Midbrain (tissue), 1 donor: ENCODE data around the gene RPS6KA3.
"Not testable (repeated sequence)": the region's sequence is repeated elsewhere in the genome, so short reads cannot be mapped to it uniquely, and the experiment has no call there.

Experiments
- DNase-seq: peaks from one replicate; lab custom pipeline; 2025; lab: John Stamatoyannopoulos, UW

The RPS6KA3 gene

DNA sequence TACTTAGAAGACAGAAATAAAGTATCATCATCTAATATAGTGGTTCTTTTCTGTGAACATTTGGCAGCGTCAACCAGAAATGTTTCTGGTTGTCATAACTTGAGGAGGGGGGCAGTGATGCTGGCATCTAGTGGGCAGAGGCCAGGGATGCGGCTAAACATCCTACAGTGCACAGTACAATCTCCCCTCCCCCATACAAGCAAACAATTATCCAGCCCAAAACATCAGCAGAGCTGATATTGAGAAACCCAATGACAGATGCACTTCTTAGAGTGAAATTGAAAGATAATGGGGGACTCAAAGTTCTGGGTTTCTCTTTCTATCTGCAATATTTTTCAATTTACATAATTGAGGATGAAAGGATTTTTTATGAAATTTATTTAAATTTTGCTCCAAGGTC, 123.1 kb downstream of the RPS6KA3 start:
- no peak for DNase-seq

DNA sequence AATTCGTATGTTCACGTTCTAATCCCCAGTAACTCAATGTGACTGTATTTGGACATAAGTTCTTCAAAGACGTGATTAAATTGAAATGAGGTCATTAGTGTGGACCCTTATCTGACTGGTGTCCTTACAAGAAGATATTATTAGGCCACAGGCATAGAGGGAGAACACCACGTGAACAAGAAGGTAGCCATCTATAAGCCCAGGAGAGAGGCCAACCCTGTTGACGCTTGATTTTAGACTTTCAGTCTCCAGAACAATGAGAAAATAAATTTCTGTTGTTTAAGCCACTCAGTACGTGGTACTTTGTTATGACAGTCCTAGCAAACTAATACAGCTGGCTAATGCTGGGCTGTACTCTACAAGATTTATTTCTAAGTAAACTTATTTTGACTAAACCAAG, 123.6 kb downstream of the RPS6KA3 start:
- no peak for DNase-seq

- peak; percentile 99 for DNase-seq
Measured at GRCh38 chrX:20141281-20142220, 125.2 kb downstream of the RPS6KA3 start, which contains the start of gene EIF1AX. TSS of gene EIF1AX (minus strand) at chrX:20141838. CDS start at chrX:20141640, 198 bp downstream.

- no peak for DNase-seq
Measured at GRCh38 chrX:20140420-20140819, 126.3 kb downstream of the RPS6KA3 start.

DNA sequence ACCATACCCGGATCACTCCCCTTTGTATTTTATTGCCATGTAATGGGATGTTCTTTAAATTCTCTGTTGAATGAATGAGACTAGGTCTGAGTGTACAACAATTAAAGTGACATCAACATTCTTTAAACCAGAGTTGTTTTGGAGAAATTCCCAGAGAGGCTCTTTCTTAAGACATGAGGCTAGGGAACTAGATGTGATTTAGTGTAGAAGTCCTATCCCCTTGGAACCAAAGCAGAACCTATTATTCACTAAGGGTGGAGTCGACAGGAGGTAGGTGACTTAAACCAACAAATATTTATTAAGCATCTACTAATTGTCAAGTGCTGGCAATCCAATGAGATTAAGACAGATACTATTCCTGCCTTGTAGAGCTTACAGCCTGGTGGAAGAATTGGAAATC, 126.7 kb downstream of the RPS6KA3 start:
- no peak for DNase-seq

DNA sequence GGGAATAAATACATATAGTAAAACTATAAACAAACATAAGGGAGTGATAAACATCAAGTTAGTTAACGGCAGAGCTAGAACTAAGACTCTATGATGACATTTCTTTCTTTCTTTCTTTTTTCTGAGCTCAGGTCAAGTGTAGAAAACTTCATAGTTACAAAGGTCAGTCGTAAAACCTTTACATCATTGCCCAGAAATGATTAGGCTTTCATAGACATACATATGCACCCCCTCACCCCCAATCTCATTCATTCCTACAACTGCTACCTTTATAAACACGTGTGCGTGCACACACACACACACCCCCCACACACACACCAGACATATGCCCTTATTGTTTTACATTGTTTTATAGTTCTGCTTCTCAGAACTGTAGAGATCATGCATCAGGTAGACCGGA, 130.8 kb downstream of the RPS6KA3 start:
- no peak for DNase-seq

- no peak for DNase-seq
Measured at GRCh38 chrX:20132666-20133065, 134.0 kb downstream of the RPS6KA3 start.

DNA sequence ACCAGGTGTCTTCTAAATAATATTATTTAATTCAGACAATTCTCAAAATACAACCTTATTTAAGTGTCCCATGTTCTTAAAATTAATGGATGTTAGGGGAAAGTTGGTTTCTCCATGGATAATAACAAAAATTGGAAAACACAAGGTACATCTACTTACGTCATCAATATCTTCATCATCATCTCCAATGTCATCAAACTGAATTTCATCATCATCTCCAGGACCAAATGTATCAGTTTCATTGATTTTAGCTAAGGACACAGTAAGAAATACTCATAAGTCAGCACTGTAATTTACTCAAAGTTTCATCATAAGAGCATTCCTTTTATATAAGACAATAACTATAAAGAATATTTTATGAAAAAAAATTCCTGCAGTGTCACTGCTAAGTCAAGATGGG, 136.4 kb downstream of the RPS6KA3 start:
- no peak for DNase-seq

- DNase-seq = no peak
Measured at GRCh38 chrX:20129547-20129946, 137.2 kb downstream of the RPS6KA3 start.

DNA sequence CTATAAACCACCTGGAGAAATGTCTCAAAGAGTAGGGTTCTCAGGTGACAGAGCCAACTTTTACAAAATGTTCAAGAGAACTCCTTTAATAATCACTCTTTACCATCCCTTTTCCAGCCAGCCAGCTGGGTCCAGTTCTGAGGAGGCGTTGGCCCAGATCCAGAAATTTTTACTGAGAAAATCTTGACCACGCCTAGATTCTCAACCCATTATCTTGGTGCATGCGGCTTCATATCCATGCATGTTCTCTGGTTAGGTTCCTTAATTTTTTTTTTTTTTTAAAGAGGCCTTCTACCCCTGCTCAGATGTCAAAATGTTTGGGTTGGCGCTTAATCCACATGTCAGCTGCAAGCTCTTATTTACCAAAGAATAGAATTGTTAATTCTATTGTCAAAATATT, 138.0 kb downstream of the RPS6KA3 start:
- no peak for DNase-seq

GRCh38 chrX:20127440-20127839, 139.3 kb downstream of the RPS6KA3 start:
- DNase-seq = not testable (repeated sequence)

- not testable (repeated sequence) for DNase-seq
Measured at GRCh38 chrX:20126833-20127232, 139.9 kb downstream of the RPS6KA3 start.

DNA sequence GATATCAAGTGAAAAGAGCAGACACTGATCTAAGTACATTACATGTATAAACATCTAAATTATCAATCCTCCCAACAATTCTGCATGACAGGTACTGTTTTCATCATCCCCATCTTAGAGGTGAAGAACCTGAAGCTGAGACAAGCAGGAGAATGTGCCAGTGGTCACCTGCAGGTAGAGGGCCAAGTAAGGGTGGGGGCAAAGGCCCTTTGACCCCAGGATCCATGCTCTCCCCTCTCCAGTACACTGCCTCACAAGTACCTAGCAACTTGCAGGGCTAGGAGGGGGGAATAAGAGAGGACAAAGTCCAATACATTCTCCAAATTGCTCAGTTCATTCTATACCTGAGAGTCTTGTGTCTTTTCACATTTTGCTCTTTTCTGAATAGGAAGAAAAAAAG, 141.7 kb downstream of the RPS6KA3 start:
- DNase-seq = no peak

DNA sequence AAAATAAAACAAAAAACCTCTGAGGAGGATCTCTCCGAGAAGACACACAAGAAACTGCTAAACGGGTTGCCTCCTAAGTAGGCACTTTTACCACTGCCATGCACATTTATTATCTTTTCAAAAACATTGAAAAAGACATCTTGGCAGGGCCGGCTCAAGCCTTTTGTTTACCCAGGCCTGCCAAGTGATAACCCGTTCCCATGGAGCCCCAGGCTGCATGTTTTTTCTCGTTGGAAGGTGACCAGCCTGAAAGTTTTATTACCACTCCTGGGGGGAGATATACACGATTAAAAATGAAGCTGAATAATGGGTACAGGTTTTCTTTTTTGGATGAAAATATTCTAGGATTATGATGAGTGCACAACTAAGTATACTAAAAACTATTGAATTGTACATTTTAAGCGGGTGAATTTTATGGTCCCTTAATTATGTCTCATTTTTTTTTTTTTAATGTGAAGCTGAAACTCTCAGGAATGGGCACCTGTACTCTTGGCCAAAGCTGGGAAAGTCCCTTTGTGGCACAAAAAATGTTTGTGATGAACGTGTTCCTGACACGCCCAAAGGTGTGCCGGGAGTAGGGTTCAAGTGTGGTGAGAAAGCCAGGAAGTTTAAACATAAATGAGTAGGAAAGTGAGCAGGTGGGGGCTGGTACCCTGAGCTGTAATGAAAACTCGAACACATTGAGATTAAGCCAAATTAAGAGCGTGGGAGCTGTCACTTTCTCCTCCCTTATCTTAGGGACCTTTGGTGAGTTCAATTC, 148.5 kb downstream of the RPS6KA3 start:
- no peak for DNase-seq

- DNase-seq = no peak
Measured at GRCh38 chrX:20116577-20117240, 150.0 kb downstream of the RPS6KA3 start, which contains the start of gene MAP7D2. TSS of gene MAP7D2 (minus strand) at chrX:20116907. CDS start at chrX:20116879, 28 bp downstream.

DNA sequence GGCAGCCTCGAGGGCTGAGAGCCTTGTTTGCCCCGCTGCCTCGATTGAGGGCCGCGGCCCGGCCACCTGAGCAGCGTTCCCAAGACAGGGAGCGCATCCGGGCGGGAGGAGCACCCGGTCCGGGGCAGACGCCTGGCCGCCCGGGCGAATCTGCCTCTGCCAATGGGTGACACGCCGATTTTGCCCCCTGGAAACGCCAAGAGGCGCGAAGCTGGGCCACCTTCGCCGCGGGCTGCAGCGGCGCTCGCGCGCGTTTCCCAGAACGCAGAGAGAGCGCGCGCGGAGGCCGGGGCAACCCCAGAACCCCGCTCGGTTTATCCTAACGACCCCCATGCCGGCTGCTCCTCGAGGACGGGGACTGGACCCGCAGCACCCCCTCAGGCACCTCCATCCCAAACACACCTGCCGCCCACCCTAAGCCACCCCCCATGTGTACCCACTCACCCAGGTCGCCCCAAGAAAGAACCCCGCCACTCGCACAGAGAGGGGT, 150.6 kb downstream of the RPS6KA3 start:
- no peak for DNase-seq

DNA sequence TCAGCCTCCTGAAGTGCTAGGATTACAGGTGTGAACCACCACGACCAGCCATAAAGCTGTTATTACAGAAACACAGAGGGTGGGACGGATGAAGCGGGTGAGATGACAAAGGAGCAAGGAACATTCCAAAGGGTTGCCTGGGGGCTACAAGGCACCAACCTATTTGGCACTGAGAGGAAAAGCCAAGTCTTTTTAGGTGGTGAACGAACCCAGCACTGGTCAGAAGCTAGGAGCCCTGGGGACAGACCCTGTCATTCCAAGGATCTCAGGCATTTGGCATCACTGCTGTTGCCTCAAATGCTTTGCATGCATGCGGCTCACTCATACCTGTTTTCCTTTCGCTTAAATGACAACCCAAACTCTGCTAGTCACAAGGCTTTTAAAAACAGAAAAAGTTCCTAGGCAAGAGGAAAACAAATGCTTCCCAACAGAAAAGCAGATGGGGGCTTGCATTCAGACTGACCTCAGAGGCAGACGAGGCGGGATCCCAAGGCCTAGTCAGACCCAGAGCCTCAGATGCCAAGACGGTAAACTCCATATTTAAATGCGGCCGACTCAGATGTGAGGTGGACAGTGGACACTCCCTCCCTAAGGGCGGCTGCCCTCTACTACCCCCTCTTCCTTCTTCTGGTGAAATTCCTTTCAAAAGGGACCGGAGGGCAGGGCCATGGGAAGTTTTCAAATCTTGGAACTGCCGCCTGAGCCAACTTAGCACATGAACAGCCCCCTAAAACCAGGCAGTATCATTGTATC, 154.5 kb downstream of the RPS6KA3 start:
- DNase-seq = no peak

DNA sequence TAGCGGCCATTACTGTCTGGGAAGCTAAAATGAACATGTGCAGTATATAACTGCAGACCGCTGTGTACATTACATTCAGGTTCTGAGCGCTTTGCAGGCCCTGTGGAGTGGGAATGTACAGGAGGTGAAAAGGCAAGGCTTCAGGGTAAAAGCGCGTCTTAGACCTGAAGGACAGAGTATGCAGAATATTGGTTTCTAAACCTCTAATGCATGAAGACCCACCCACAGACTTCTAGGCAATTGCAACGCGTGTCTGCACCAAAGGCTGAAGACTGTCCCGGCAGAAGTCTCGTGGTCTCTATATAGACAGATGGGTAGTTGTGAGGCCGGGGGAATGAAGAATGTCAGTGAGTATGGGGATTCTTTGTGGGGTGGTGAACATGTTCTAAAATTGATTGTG, 155.4 kb downstream of the RPS6KA3 start:
- no peak for DNase-seq

DNA sequence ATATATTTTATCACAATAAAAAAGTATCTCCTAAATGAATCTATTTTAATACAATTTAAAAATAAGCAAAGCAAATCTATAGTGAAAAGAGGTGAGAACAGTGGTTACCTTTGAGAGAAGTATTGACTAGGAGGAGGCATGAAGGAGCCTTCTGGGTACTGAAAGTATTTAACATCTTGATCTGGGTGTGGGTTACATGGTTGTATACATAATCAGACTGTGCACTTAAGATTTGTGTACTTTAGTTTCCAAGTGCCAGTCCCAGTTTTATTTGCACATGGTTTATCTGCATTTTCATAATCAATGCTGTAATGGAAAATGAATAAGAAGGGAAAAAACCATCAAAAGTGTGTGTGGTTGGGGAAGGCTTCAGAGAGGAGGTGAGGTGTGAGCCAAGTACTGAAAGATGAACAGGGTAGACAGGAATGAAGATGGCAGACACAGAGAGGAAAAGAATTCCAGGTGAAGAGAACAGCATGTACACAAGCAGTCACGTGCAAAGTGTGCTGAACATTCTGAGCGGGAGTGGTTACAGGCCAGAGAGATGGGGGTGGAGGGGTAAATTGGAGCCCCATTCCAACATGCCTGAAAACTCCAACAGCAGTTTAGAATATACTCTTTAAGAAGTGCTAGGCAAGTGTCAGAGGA, 164.7 kb downstream of the RPS6KA3 start:
- no peak for DNase-seq
